ENCODE measurements around the gene FCRL6.

- TF ChIP-seq POLR2AphosphoS5 (IDR thresholded peaks at IDR 0.05) (no peak), CTCF (IDR thresholded peaks at IDR 0.05) (no peak)
Measured at GRCh38 chr1:159828581-159829272, 26.6 kb downstream of the FCRL6 start.
